Body of pancreas (tissue), 4 donors: Measurements from ENCODE around the gene UPK3A. TPM values are rescaled to one million over a fixed set of nuclear protein-coding genes. Genes with fewer than 3 reads are reported as not detected.

Experiments used
- ATAC-seq: fragments of 150-250 bp; one replicate; pipeline ENCODE4 v1.9.1; 2016
- DNase-seq, 4 donors: peaks; one replicate each; pipeline ENCODE4 v3.0.0-alpha.2; 2019
- H3K27ac ChIP-seq, 4 donors: fragments of 200-600 bp; sonication (generic); 1 replicate in 3 of 4; 2 replicates in 1 of 4; pipeline versions ENCODE4 v1.5.1 to v1.6.1; 2016 to 2019; ENCODE audit warnings: mild to moderate bottlenecking in 1 of 4, mixed read lengths in 1 of 4, moderate library complexity in 1 of 4
- H3K27me3 ChIP-seq, 2 donors: fragments of 200-600 bp; sonication (generic); one replicate each; pipeline ENCODE4 v1.6.0; 2016; ENCODE audit warnings: mild to moderate bottlenecking in 1 of 2
- H3K36me3 ChIP-seq, 2 donors: fragments of 200-600 bp; sonication (generic); replicated peaks in 1 of 2; 2 replicates each; pipeline ENCODE4 v1.5.1; 2016; ENCODE audit warnings: low read depth in 2 of 2; ENCODE audit not compliant: insufficient read depth in 1 of 2
- H3K4me1 ChIP-seq: fragments of 200-600 bp; sonication (generic); one replicate; pipeline ENCODE4 v1.6.0; 2016
- H3K4me3 ChIP-seq, 2 donors: fragments of 200-600 bp; sonication (generic); 1 replicate in 1 of 2; 2 replicates in 1 of 2; pipeline ENCODE4 v1.5.1; 2016 to 2019
- H3K9me3 ChIP-seq, 3 donors: fragments of 200-600 bp; sonication (generic); 1 replicate in 2 of 3; 2 replicates in 1 of 3; pipeline ENCODE4 v1.5.1; 2016
- CTCF ChIP-seq, 7 experiments: fragments of 450-650 bp in 4 of 7; fragments of 200-600 bp in 3 of 7; sonication (generic) in 3 of 7; IDR thresholded peaks; one replicate each; pipeline ENCODE4 v1.5.1; 2016 to 2019; ENCODE audit warnings: antibody characterized with exemption in 7 of 7
- POLR2A ChIP-seq, 3 donors: fragments of 450-650 bp; IDR thresholded peaks; one replicate each; pipeline ENCODE4 v1.6.1; 2016; ENCODE audit warnings: antibody characterized with exemption in 3 of 3, mild to moderate bottlenecking in 2 of 3
- WGBS, 2 donors: methylation state at CpG; one replicate each; pipeline ENCODE4 v1.1.5; 2017; 5-methylcytosine and 5-hydroxymethylcytosine counted together
- intact Hi-C: fragments of 100-400 bp; cut with DNase I; formaldehyde crosslinking; loops from one replicate; pipeline ENCODE4 v1.15.1; 2023
- total RNA-seq, 2 donors: library from RNA; depleted of rRNA; stranded (reverse); fragments of >200 nt; gene quantifications; one replicate each; pipeline ENCODE4 v1.1.0, GENCODE V29; 2016

The UPK3A gene
- total RNA-seq, 2 donors from 2014 or later = not detected

- peak overlapping the region; percentile 21 to 64 (median 42) for H3K27ac ChIP-seq
Observed at GRCh38 chr22:45314786-45315185, 30.0 kb downstream of the UPK3A start.

GRCh38 chr22:45316796-45317526 lies 32.2 kb downstream of the UPK3A start:
- 86 to 88% methylated on average over 9 of the region's 9 CpGs for WGBS, 2 donors
- no peak for TF ChIP-seq CTCF (IDR thresholded peaks at IDR 0.05)
- peak overlapping the region in 1 of 4 donors; percentile 3 for H3K27ac ChIP-seq

More at GRCh38 chr22:45314786-45315185, 30.0 kb downstream of the UPK3A start:
- Histone ChIP-seq H3K9me3 (no peaks in the 10 kb centered on the region), H3K4me1 (peaks cover 31% of the 10 kb centered on the region), H3K27me3 (no peaks in the 10 kb centered on the region), H3K4me3 (no peak overlapping the region), H3K36me3 (no peaks in the 10 kb centered on the region)
- TF ChIP-seq CTCF (IDR thresholded peaks at IDR 0.05) (no peak), POLR2A (IDR thresholded peaks at IDR 0.05) (no peak)
- no peak for DNase-seq
- intact Hi-C loops = no loop called here
- ATAC-seq = no peak
- WGBS, 2 donors = 36 to 37% methylated on average over 6 of the region's 6 CpGs

GRCh38 chr22:45317551-45318167 lies 32.9 kb downstream of the UPK3A start:
- DNase-seq = no peak
- WGBS, 2 donors = 64 to 70% methylated on average over 19 of the region's 19 CpGs
- Histone ChIP-seq H3K4me3 (no peak overlapping the region), H3K9me3 (no peaks in the 10 kb centered on the region), H3K4me1 (peaks cover 21% of the 10 kb centered on the region), H3K27ac (peak overlapping the region in 2 of 4 donors; percentile 3 to 45), H3K27me3 (no peaks in the 10 kb centered on the region), H3K36me3 (no peaks in the 10 kb centered on the region)
- intact Hi-C loops = no loop called here
- TF ChIP-seq CTCF (IDR thresholded peaks at IDR 0.05) (no peak), POLR2A (IDR thresholded peaks at IDR 0.05) (no peak)
- ATAC-seq = peak; percentile 22

More at GRCh38 chr22:45316796-45317526, 32.2 kb downstream of the UPK3A start:
- Histone ChIP-seq H3K4me1 (peaks cover 21% of the 10 kb centered on the region), H3K9me3 (no peaks in the 10 kb centered on the region), H3K4me3 (no peak overlapping the region), H3K27me3 (no peaks in the 10 kb centered on the region), H3K36me3 (no peaks in the 10 kb centered on the region)
- ATAC-seq (no peak), DNase-seq (no peak)
- intact Hi-C loops = no loop called here

GRCh38 chr22:45318168-45318557 lies 33.4 kb downstream of the UPK3A start:
- Histone ChIP-seq H3K4me1 (peaks cover 21% of the 10 kb centered on the region), H3K27me3 (no peaks in the 10 kb centered on the region), H3K36me3 (no peaks in the 10 kb centered on the region), H3K9me3 (no peaks in the 10 kb centered on the region), H3K4me3 (no peak overlapping the region), H3K27ac (peak overlapping the region in 2 of 4 donors; percentile 3 to 45)
- WGBS, 2 donors = 34 to 39% methylated on average over 8 of the region's 8 CpGs
- intact Hi-C loops = no loop called here
- DNase-seq = peak; percentile 53 to 73 (median 70)
- TF ChIP-seq CTCF (IDR thresholded peaks at IDR 0.05) = no peak
- peak; percentile 50 for ATAC-seq
